Calu3 (cell line): ENCODE data around the gene RSPRY1. TPM values are rescaled to one million over a fixed set of nuclear protein-coding genes. Genes with fewer than 3 reads are reported as not detected.

Experiments
- BruUV-seq: library from RNA; stranded (reverse); fragments of 400-500 nt; replicated peaks from 2 replicates; lab custom pipeline; 2021; lab: Mats Ljungman, UMichigan
- CTCF ChIA-PET: fragments of 300-600 bp; sonication (Branson Sonifier 250); formaldehyde crosslinking; loops from one replicate; lab custom pipeline; 2022; ENCODE audit warnings: antibody characterized with exemption; lab: Charles Lee
- DNase-seq: peaks from one replicate; pipeline ENCODE4 v3.0.0; 2022
- H3K27ac Mint-ChIP-seq: one replicate; pipeline ENCODE4 v1.8.0; 2022; ENCODE audit warnings: mixed read lengths; ENCODE audit not compliant: unreplicated experiment
- H3K27me3 Mint-ChIP-seq: one replicate; pipeline ENCODE4 v1.8.0; 2022; ENCODE audit warnings: mixed read lengths; ENCODE audit not compliant: unreplicated experiment
- H3K36me3 Mint-ChIP-seq: one replicate; pipeline ENCODE4 v1.8.0; 2022; ENCODE audit warnings: mild to moderate bottlenecking, moderate library complexity, mixed read lengths; ENCODE audit not compliant: insufficient read depth, unreplicated experiment
- H3K4me1 Mint-ChIP-seq: one replicate; pipeline ENCODE4 v1.8.0; 2022; ENCODE audit warnings: mild to moderate bottlenecking, low read depth, mixed read lengths; ENCODE audit not compliant: unreplicated experiment
- H3K4me3 Mint-ChIP-seq: one replicate; pipeline ENCODE4 v1.8.0; 2022; ENCODE audit warnings: mild to moderate bottlenecking, low read depth, moderate library complexity, mixed read lengths; ENCODE audit not compliant: unreplicated experiment
- H3K9me3 Mint-ChIP-seq: one replicate; pipeline ENCODE4 v1.8.0; 2022; ENCODE audit warnings: low read depth, mixed read lengths; ENCODE audit not compliant: unreplicated experiment
- intact Hi-C: fragments of 100-400 bp; cut with micrococcal nuclease; formaldehyde crosslinking; loops from one replicate; pipeline ENCODE4 v1.10.0; 2022; ENCODE audit not compliant: unreplicated experiment
- total RNA-seq: library from RNA; stranded (reverse); gene quantifications from 2 replicates; pipeline ENCODE4 v1.2.3, GENCODE V29; 2022
- TF ChIP-seq, protein P1 (sequence below): fragments of 200-600 bp; IDR thresholded peaks from one replicate; pipeline ENCODE4 v1.8.0; 2022; ENCODE audit warnings: antibody characterized with exemption; ENCODE audit not compliant: unreplicated experiment

Gene RSPRY1
- total RNA-seq, 1 experiment from 2014 or later, result 43.6 TPM

DNA sequence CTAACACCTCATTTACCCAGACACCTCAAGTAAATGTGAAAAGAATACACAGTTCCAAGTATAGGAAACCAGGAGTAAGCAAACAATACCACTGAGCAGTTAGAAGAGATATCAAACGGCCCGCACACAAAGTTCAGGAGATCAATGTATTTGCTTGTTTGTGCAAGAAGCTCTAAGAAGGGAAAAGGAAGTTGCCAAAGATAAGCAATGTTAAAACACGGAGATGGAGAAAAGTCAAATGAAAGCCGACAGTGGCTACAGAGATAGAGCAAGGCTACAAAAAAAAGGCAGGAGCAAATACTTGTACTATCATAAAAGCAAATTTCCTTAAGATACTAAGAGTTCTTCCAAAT, 29.8 kb upstream of the RSPRY1 start:
- BruUV-seq, result no TSS peak
- no peak overlapping the region for H3K4me3 Mint-ChIP-seq

DNA sequence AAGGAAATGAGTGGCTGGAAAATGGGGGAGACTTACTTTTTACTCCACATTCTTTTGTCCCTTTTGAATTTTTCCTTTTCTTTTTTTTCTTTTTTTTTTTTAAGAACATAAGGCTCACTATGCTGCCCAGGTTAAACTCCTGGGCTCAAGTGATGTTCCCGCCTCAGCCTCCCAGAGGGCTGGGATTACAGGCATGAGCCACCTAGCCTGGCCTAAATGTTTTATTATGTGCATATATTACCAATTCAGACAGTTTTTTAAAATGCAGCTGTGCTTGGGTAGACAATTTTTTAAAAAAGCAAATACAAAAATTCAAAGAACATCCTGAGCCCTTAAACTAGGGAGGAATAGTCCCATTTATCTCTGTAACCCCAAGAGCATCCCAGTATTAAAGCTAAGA, 28.6 kb upstream of the RSPRY1 start:
- Mint-ChIP-seq H3K9me3 (no peaks in the 10 kb centered on the region), H3K4me1 (no peaks in the 10 kb centered on the region)
- CTCF ChIA-PET, result no interaction called here

More for the DNA sequence above, 29.8 kb upstream of the RSPRY1 start:
- Mint-ChIP-seq H3K36me3 (peaks cover 39% of the 10 kb centered on the region), H3K27ac (no peak overlapping the region), H3K27me3 (no peaks in the 10 kb centered on the region), H3K9me3 (no peaks in the 10 kb centered on the region), H3K4me1 (no peaks in the 10 kb centered on the region)
- TF ChIP-seq, protein P1, sequence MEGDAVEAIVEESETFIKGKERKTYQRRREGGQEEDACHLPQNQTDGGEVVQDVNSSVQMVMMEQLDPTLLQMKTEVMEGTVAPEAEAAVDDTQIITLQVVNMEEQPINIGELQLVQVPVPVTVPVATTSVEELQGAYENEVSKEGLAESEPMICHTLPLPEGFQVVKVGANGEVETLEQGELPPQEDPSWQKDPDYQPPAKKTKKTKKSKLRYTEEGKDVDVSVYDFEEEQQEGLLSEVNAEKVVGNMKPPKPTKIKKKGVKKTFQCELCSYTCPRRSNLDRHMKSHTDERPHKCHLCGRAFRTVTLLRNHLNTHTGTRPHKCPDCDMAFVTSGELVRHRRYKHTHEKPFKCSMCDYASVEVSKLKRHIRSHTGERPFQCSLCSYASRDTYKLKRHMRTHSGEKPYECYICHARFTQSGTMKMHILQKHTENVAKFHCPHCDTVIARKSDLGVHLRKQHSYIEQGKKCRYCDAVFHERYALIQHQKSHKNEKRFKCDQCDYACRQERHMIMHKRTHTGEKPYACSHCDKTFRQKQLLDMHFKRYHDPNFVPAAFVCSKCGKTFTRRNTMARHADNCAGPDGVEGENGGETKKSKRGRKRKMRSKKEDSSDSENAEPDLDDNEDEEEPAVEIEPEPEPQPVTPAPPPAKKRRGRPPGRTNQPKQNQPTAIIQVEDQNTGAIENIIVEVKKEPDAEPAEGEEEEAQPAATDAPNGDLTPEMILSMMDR, result no peak
- CTCF ChIA-PET, result no interaction called here
- intact Hi-C loops, result no loop called here
- no peak for DNase-seq

DNA sequence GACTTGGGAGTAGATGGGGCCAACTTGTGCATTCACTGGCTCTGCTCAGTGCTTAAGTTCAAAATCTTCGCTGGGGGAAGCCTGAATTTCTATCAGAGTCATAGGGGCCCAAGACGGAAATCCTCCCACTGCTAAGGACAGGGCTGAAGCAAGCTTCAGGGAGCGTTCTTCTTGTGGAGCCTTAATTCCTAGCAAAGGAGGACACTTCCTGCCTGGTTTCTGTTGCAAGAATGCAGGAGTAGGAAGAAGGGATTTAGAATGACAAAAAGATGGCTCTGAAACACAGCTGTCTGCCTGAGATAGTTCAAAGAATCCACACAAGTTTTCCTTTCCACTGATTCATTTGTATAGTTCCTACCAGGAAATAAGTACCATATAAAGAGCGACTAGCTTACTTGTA, 26.7 kb upstream of the RSPRY1 start:
- H3K27me3 Mint-ChIP-seq, result no peaks in the 10 kb centered on the region
- intact Hi-C loops, result no loop called here
- H3K9me3 Mint-ChIP-seq, result no peaks in the 10 kb centered on the region
- no peak overlapping the region for H3K4me3 Mint-ChIP-seq
- H3K27ac Mint-ChIP-seq, result no peak overlapping the region
- BruUV-seq, result no TSS peak
- DNase-seq, result no peak
- CTCF ChIA-PET, result interaction anchor here (0.7 kb wide), 1 partner anchor 26 kb away, joined by 3 read pairs; the partner anchor contains the start of genes PSME3IP1 and RSPRY1
- no peaks in the 10 kb centered on the region for H3K4me1 Mint-ChIP-seq
- TF ChIP-seq, protein P1, result no peak
- H3K36me3 Mint-ChIP-seq, result peaks cover 52% of the 10 kb centered on the region

More for the DNA sequence above, 28.6 kb upstream of the RSPRY1 start:
- no peak for DNase-seq
- Mint-ChIP-seq H3K27me3 (no peaks in the 10 kb centered on the region), H3K27ac (no peak overlapping the region), H3K4me3 (no peak overlapping the region), H3K36me3 (peaks cover 51% of the 10 kb centered on the region)
- BruUV-seq, result no TSS peak
- intact Hi-C loops, result no loop called here
- TF ChIP-seq, protein P1, result no peak

DNA sequence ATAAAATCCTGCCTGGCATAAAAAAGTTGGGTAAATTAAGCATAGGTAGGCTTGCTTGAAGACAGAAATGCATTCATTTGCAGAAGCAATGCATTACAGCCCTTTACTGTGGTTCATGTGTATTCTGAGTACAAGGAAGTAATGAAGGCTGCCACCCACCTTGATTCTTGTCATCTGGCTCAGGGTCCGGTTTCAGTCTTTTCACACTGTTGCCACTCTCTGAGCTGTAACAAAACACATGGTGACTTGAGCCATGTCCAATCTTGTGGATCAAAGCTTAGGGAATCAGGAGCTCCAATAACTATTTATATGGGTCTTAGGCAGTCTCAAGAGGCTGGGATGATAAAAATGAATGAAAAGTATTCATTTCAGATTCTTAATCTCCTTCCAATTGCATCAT, 22.3 kb upstream of the RSPRY1 start:
- no TSS peak for BruUV-seq
- TF ChIP-seq, protein P1, result no peak
- Mint-ChIP-seq H3K9me3 (no peaks in the 10 kb centered on the region), H3K27ac (no peak overlapping the region), H3K36me3 (peaks cover 52% of the 10 kb centered on the region), H3K27me3 (no peaks in the 10 kb centered on the region), H3K4me3 (no peak overlapping the region), H3K4me1 (peaks cover 12% of the 10 kb centered on the region)
- DNase-seq, result no peak
- CTCF ChIA-PET, result no interaction called here
- intact Hi-C loops, result no loop called here
